Breast epithelium (tissue), 4 donors: Measurements from ENCODE around the gene EXOG. TPM values are rescaled to one million over a fixed set of nuclear protein-coding genes. Genes with fewer than 3 reads are reported as not detected.

Experiments used
- DNase-seq, 2 donors: peaks; one replicate each; pipeline ENCODE4 v3.0.0-alpha.2; 2019; ENCODE audit warnings: low spot score in 2 of 2
- H3K27ac ChIP-seq, 2 donors: fragments of 200-600 bp; sonication (generic) in 1 of 2; one replicate each; pipeline ENCODE4 v1.5.1; 2016 to 2019; ENCODE audit warnings: mild to moderate bottlenecking in 1 of 2
- H3K27me3 ChIP-seq, 2 donors: fragments of 200-600 bp; sonication (generic) in 1 of 2; one replicate each; pipeline versions ENCODE4 v1.5.1 to v1.6.0; 2017 to 2019; ENCODE audit warnings: control low read depth in 1 of 2, mild to moderate bottlenecking in 1 of 2
- H3K36me3 ChIP-seq: fragments of 200-600 bp; one replicate; pipeline ENCODE4 v1.5.1; 2019
- H3K4me1 ChIP-seq, 2 donors: fragments of 200-600 bp; sonication (generic); one replicate each; pipeline ENCODE4 v1.5.1; 2016 to 2019; ENCODE audit warnings: control low read depth in 1 of 2
- H3K4me3 ChIP-seq, 3 donors: fragments of 200-600 bp; sonication (generic); 1 replicate in 2 of 3; 2 replicates in 1 of 3; pipeline ENCODE4 v1.5.1; 2016 to 2019; ENCODE audit warnings: mild to moderate bottlenecking in 3 of 3, moderate library complexity in 2 of 3
- H3K9me3 ChIP-seq, 2 donors: fragments of 200-600 bp; sonication (generic) in 1 of 2; one replicate each; pipeline ENCODE4 v1.5.1; 2016 to 2019; ENCODE audit warnings: control low read depth in 1 of 2
- CTCF ChIP-seq, 3 donors: fragments of 450-650 bp; IDR thresholded peaks; one replicate each; pipeline ENCODE4 v1.5.1; 2016 to 2017; ENCODE audit warnings: antibody characterized with exemption in 3 of 3, mild to moderate bottlenecking in 3 of 3, moderate library complexity in 3 of 3
- POLR2A ChIP-seq: fragments of 450-650 bp; IDR thresholded peaks from one replicate; pipeline ENCODE4 v1.6.1; 2016; ENCODE audit warnings: antibody characterized with exemption, mild to moderate bottlenecking, moderate library complexity
- POLR2AphosphoS5 ChIP-seq, 3 donors: sonication (generic); formaldehyde crosslinking; IDR thresholded peaks; one replicate each; pipeline ENCODE4 v1.6.1; 2017; ENCODE audit warnings: antibody characterized with exemption in 3 of 3
- intact Hi-C: fragments of 100-400 bp; cut with DNase I; formaldehyde crosslinking; loops from one replicate; pipeline ENCODE4 v1.15.1; 2023; ENCODE audit warnings: low total_unique reads
- total RNA-seq, 3 donors: library from RNA; depleted of rRNA; stranded (reverse); fragments of >200 nt; gene quantifications; one replicate each; pipeline ENCODE4 v1.1.0, GENCODE V29; 2016

The EXOG gene
- total RNA-seq, 3 donors from 2014 or later, result 7.5 to 10.2 (median 8.8) TPM

- Histone ChIP-seq H3K4me1 (no peaks in the 10 kb centered on the region), H3K9me3 (no peaks in the 10 kb centered on the region), H3K4me3 (no peak overlapping the region), H3K27ac (no peak overlapping the region), H3K27me3 (no peaks in the 10 kb centered on the region), H3K36me3 (no peaks in the 10 kb centered on the region)
- TF ChIP-seq CTCF (IDR thresholded peaks at IDR 0.05), result no peak
- no peak for TF ChIP-seq POLR2A
- intact Hi-C loops, result no loop called here
- DNase-seq, result no peak
Measured at GRCh38 chr3:38545550-38545949, 49.4 kb downstream of the EXOG start.

GRCh38 chr3:38545983-38546382 lies 49.8 kb downstream of the EXOG start:
- H3K4me3 ChIP-seq, result no peak overlapping the region
- peaks cover 0 to under 1% of the 10 kb centered on the region in 2 donors for H3K9me3 ChIP-seq
- no peaks in the 10 kb centered on the region for H3K36me3 ChIP-seq
- no peak overlapping the region for H3K27ac ChIP-seq
- H3K27me3 ChIP-seq, result no peaks in the 10 kb centered on the region
- no peak for TF ChIP-seq POLR2AphosphoS5 (IDR thresholded peaks at IDR 0.05)
- no peak for TF ChIP-seq POLR2A
- TF ChIP-seq CTCF (IDR thresholded peaks at IDR 0.05), result no peak
- intact Hi-C loops, result no loop called here
- H3K4me1 ChIP-seq, result no peaks in the 10 kb centered on the region
- no peak for DNase-seq

- TF ChIP-seq POLR2A, result no peak
- TF ChIP-seq CTCF (IDR thresholded peaks at IDR 0.05), result no peak
- no peak for TF ChIP-seq POLR2AphosphoS5 (IDR thresholded peaks at IDR 0.05)
- no peak for DNase-seq
- intact Hi-C loops, result no loop called here
- no peaks in the 10 kb centered on the region for H3K36me3 ChIP-seq
- no peaks in the 10 kb centered on the region for H3K27me3 ChIP-seq
- H3K27ac ChIP-seq, result no peak overlapping the region
- H3K4me3 ChIP-seq, result no peak overlapping the region
- H3K9me3 ChIP-seq, result peaks cover 0 to 3% of the 10 kb centered on the region in 2 donors
- no peaks in the 10 kb centered on the region for H3K4me1 ChIP-seq
Measured at GRCh38 chr3:38548154-38548931, 52.2 kb downstream of the EXOG start.

- Histone ChIP-seq H3K27me3 (no peaks in the 10 kb centered on the region), H3K9me3 (peaks cover 0 to 6% of the 10 kb centered on the region in 2 donors), H3K4me3 (no peak overlapping the region), H3K36me3 (no peaks in the 10 kb centered on the region), H3K4me1 (no peaks in the 10 kb centered on the region), H3K27ac (no peak overlapping the region)
- DNase-seq, result no peak
- intact Hi-C loops, result no loop called here
- TF ChIP-seq POLR2A (no peak), POLR2AphosphoS5 (IDR thresholded peaks at IDR 0.05) (no peak), CTCF (IDR thresholded peaks at IDR 0.05) (no peak)
Measured at GRCh38 chr3:38549082-38549481, 52.9 kb downstream of the EXOG start.

GRCh38 chr3:38549486-38549885 lies 53.3 kb downstream of the EXOG start:
- Histone ChIP-seq H3K9me3 (peaks cover 0 to 10% of the 10 kb centered on the region in 2 donors), H3K4me3 (no peak overlapping the region), H3K36me3 (no peaks in the 10 kb centered on the region), H3K27ac (no peak overlapping the region), H3K4me1 (no peaks in the 10 kb centered on the region), H3K27me3 (no peaks in the 10 kb centered on the region)
- DNase-seq, result no peak
- intact Hi-C loops, result no loop called here
- TF ChIP-seq POLR2A, result no peak
- no peak for TF ChIP-seq POLR2AphosphoS5 (IDR thresholded peaks at IDR 0.05)
- TF ChIP-seq CTCF (IDR thresholded peaks at IDR 0.05), result no peak
